Mammary epithelial cell (primary cell): ENCODE data around the gene IRF2.

Experiments
- EZH2 ChIP-seq: IDR thresholded peaks from 2 replicates; pipeline ENCODE4 v1.6.1; 2012; ENCODE audit warnings: low read length, inconsistent platforms, borderline replicate concordance
- TF ChIP-seq, protein P1 (sequence below), 2 donors: IDR thresholded peaks in 1 of 2; conservative IDR thresholded peaks in 1 of 2; 2 replicates each; pipeline ENCODE4 v1.5.1; 2011 to 2012; ENCODE audit warnings: inconsistent platforms in 2 of 2, low read length in 2 of 2, mild to moderate bottlenecking in 2 of 2, control low read depth in 1 of 2, low read depth in 1 of 2; ENCODE audit not compliant: insufficient read depth in 1 of 2; ENCODE audit errors: extremely low read depth in 1 of 2

- TF ChIP-seq, protein P1, sequence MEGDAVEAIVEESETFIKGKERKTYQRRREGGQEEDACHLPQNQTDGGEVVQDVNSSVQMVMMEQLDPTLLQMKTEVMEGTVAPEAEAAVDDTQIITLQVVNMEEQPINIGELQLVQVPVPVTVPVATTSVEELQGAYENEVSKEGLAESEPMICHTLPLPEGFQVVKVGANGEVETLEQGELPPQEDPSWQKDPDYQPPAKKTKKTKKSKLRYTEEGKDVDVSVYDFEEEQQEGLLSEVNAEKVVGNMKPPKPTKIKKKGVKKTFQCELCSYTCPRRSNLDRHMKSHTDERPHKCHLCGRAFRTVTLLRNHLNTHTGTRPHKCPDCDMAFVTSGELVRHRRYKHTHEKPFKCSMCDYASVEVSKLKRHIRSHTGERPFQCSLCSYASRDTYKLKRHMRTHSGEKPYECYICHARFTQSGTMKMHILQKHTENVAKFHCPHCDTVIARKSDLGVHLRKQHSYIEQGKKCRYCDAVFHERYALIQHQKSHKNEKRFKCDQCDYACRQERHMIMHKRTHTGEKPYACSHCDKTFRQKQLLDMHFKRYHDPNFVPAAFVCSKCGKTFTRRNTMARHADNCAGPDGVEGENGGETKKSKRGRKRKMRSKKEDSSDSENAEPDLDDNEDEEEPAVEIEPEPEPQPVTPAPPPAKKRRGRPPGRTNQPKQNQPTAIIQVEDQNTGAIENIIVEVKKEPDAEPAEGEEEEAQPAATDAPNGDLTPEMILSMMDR (conservative IDR thresholded peaks at IDR 0.05 in 1 of 2, IDR thresholded peaks at IDR 0.05 in 1 of 2; ENCODE audit: extremely low read depth in 1 of 2, insufficient read depth in 1 of 2, low read depth in 1 of 2, low read length in 2 of 2), result no peak
- no peak for TF ChIP-seq EZH2
Observed at GRCh38 chr4:184448821-184449220, 25.5 kb downstream of the IRF2 start.
